ENCODE measurements around the gene LRRN3. TPM values are rescaled to one million over a fixed set of nuclear protein-coding genes. Genes with fewer than 3 reads are reported as not detected.

Gene LRRN3
- total RNA-seq, 4 donors from 2014 or later = 0.39 to 1.3 (median 0.61) TPM

DNA sequence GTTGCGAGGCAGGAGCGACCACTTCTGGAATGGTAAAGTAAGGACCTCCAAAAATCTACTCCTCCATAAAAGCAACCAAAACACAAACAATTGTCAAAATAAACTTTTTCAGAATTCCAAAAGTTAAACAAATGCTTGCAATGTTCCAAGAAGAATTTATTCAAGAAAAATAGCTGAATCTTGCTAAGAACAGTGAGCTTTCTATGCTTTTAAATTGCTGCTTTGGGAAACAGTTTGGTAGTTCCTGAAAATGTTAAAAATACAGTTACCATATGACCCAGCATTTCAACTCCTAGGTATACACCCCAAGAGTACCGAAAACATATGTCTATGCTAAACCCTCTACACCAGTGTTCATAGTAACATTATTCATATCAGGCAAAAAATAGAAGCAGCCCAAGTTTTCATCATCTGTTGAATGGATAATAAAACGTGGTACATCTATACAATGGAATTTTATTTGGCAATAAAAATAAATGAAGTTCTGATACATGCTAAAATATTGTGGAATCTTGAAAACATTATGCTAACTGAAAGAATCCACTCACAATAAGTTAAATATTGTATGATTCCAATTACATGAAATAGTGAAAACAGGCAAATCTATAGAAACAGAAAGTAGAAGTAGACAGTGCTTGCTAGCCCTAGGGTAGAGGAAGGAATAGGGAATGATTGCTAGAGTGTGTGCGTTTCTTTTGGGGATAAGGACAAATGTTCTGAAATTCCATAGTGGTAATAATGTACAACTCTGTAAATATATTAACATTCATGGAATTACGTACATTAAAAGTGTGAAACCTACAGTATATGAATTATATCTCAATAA, 57.0 kb downstream of the LRRN3 start:
- H3K36me3 ChIP-seq = no peaks in the 10 kb centered on the region
- no peak overlapping the region for H3K27ac ChIP-seq (replicated peaks in 1 of 4)
- no peaks in the 10 kb centered on the region for H3K27me3 ChIP-seq
- H3K4me3 ChIP-seq = no peak overlapping the region
- no peak for DNase-seq (ENCODE audit: extremely low spot score)
- peaks cover 0 to 5% (median 0%) of the 10 kb centered on the region in 4 donors for H3K4me1 ChIP-seq
- intact Hi-C loops (cut with DNase I) = no loop called here
- 88% methylated on average over 6 of the region's 6 CpGs for WGBS
- TF ChIP-seq POLR2AphosphoS5 (IDR thresholded peaks at IDR 0.05) = no peak
- no peak for TF ChIP-seq POLR2A (IDR thresholded peaks at IDR 0.05; ENCODE audit: low read depth)
- TF ChIP-seq EP300 (IDR thresholded peaks at IDR 0.05) = no peak
- no peak for TF ChIP-seq CTCF (IDR thresholded peaks at IDR 0.05)
- H3K9me3 ChIP-seq = no peaks in the 10 kb centered on the region

DNA sequence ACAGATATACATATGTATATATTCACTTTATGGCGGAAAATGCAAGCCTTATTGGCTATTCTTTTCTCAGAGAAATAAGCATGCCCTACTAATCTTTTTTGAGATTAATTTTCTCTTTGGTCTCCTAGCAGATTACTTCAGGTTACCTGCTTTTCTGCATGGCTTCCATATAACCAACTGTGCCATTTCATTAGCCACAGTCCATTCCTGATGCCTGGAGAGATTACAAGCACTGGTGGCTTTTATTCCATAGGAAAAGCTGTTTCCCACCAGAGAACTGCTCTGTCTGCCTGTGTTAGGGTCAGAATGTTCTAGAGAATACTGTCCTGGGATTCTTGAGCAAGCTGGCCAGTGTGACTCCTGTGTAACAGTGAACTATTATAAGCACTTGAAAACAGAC, 59.8 kb downstream of the LRRN3 start:
- no peaks in the 10 kb centered on the region for H3K36me3 ChIP-seq
- H3K4me1 ChIP-seq = no peaks in the 10 kb centered on the region
- no peak overlapping the region for H3K27ac ChIP-seq (replicated peaks in 1 of 4)
- 100% methylated on average over 1 of the region's 1 CpG for WGBS
- no peak overlapping the region for H3K4me3 ChIP-seq
- intact Hi-C loops (cut with DNase I) = no loop called here
- DNase-seq (ENCODE audit: extremely low spot score) = no peak
- no peaks in the 10 kb centered on the region for H3K9me3 ChIP-seq
- H3K27me3 ChIP-seq = no peaks in the 10 kb centered on the region
- no peak for TF ChIP-seq CTCF (IDR thresholded peaks at IDR 0.05)
- TF ChIP-seq EP300 (IDR thresholded peaks at IDR 0.05) = no peak
- no peak for TF ChIP-seq POLR2A (IDR thresholded peaks at IDR 0.05; ENCODE audit: low read depth)
- no peak for TF ChIP-seq POLR2AphosphoS5 (IDR thresholded peaks at IDR 0.05)

GRCh38 chr7:111159426-111159825, 68.5 kb downstream of the LRRN3 start:
- H3K27ac ChIP-seq (replicated peaks in 1 of 4) = no peak overlapping the region
- H3K4me1 ChIP-seq = no peaks in the 10 kb centered on the region
- TF ChIP-seq CTCF (IDR thresholded peaks at IDR 0.05) = no peak
- no peak for TF ChIP-seq EP300 (IDR thresholded peaks at IDR 0.05)
- no peak for TF ChIP-seq POLR2AphosphoS5 (IDR thresholded peaks at IDR 0.05)
- no peak for TF ChIP-seq POLR2A (IDR thresholded peaks at IDR 0.05; ENCODE audit: low read depth)
- H3K36me3 ChIP-seq = no peaks in the 10 kb centered on the region
- no peaks in the 10 kb centered on the region for H3K27me3 ChIP-seq
- no peaks in the 10 kb centered on the region for H3K9me3 ChIP-seq
- no peak for DNase-seq (ENCODE audit: extremely low spot score)
- no peak overlapping the region for H3K4me3 ChIP-seq
- intact Hi-C loops (cut with DNase I) = no loop called here

DNA sequence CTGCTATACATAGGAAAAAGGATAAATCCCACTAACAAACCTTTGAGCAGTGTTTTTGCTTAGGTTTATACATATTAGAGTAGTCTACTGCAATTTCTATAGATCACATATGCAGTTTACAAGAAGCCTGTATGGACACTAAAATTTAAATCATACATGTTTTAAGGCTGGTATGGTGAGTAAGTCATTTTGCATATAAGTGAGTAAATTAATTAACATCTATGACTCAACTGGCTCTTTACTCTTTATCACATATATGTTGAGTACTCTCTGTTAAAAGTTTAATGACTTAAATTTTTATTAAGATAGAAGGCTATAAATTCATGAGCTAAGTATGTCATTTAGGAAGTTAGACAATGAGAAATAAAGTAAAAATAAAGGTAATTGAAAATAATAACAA, 69.4 kb downstream of the LRRN3 start:
- Histone ChIP-seq H3K36me3 (no peaks in the 10 kb centered on the region), H3K27ac (replicated peaks in 1 of 4) (no peak overlapping the region), H3K4me1 (no peaks in the 10 kb centered on the region), H3K9me3 (no peaks in the 10 kb centered on the region), H3K27me3 (no peaks in the 10 kb centered on the region), H3K4me3 (no peak overlapping the region)
- intact Hi-C loops (cut with DNase I) = no loop called here
- TF ChIP-seq EP300 (IDR thresholded peaks at IDR 0.05) (no peak), CTCF (IDR thresholded peaks at IDR 0.05) (no peak)
- no peak for DNase-seq (ENCODE audit: extremely low spot score)

DNA sequence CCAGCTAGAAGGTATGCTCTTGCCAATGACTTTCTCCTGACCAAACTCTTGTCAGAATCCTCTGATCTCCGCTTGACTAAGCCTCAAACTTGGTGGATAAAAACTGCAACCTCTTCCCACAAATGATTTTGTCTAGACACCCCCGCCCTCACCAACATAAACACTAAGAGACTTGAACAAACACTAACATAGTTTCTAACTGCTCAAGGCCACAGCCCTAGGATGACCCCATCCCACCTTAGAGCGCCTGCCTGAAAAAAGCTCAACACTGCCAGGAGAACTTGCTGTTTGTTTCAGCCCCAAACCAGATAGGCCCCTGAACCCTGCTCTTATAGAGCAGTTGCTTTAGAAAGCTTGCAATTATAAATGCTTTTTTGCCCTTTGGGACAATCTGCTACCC, 71.8 kb downstream of the LRRN3 start:
- intact Hi-C loops (cut with DNase I) = no loop called here

More for the DNA sequence above, 71.8 kb downstream of the LRRN3 start:
- no peak for DNase-seq (ENCODE audit: extremely low spot score)
- WGBS = 93% methylated on average over 3 of the region's 3 CpGs
- no peaks in the 10 kb centered on the region for H3K9me3 ChIP-seq
- H3K27ac ChIP-seq (replicated peaks in 1 of 4) = no peak overlapping the region
- no peaks in the 10 kb centered on the region for H3K36me3 ChIP-seq
- H3K27me3 ChIP-seq = no peaks in the 10 kb centered on the region
- no peaks in the 10 kb centered on the region for H3K4me1 ChIP-seq
- no peak overlapping the region for H3K4me3 ChIP-seq
- no peak for TF ChIP-seq POLR2A (IDR thresholded peaks at IDR 0.05; ENCODE audit: low read depth)
- TF ChIP-seq POLR2AphosphoS5 (IDR thresholded peaks at IDR 0.05) = no peak
- no peak for TF ChIP-seq CTCF (IDR thresholded peaks at IDR 0.05)
- no peak for TF ChIP-seq EP300 (IDR thresholded peaks at IDR 0.05)

Measured in esophagus muscularis mucosa (tissue), 4 donors.